Left cardiac atrium (tissue), 4 donors: Measurements from ENCODE around the gene ORC5. TPM values are rescaled to one million over a fixed set of nuclear protein-coding genes. Genes with fewer than 3 reads are reported as not detected.
A peak's percentile ranks its signal among the peaks of the same experiment; 100 is the strongest.
"Not testable (repeated sequence)": the region's sequence is repeated elsewhere in the genome, so short reads cannot be mapped to it uniquely, and the experiment has no call there.

Experiments used
- ATAC-seq, 2 donors: fragments of 200-7000 bp; cut with Tn5 transposase; one replicate each; pipeline ENCODE4 v1.9.1; 2020; ENCODE audit warnings: mild to moderate bottlenecking in 2 of 2, moderate library complexity in 2 of 2
- DNase-seq: peaks from one replicate; pipeline ENCODE4 v3.0.0-alpha.2; 2020
- intact Hi-C, 2 donors: fragments of 100-400 bp; cut with DNase I; formaldehyde crosslinking; loops; one replicate each; pipeline versions ENCODE4 v1.14.1 to v1.15.1; 2022 to 2023
- long read RNA-seq: library from polyadenylated mRNA; unstranded; transcript quantifications from one replicate; pipeline ENCODE4 v2.0.0, GENCODE V29; 2021
- total RNA-seq, 2 donors: library from RNA; stranded (reverse); fragmentation: NEBNext Ultra II Directional; extraction: Animal tissue kit (Norgen Biotek cat#: 25700); gene quantifications; one replicate each; pipeline ENCODE4 v1.2.1, GENCODE V29; 2021
- donor health status: DM: no; HTN: yes; CAD: no.
- donor health status: DM: no; HTN: yes; CAD: no; lungs with severe emphysema.
- donor health status: DM: yes; HTN: yes; CAD: no.
- donor health status: Dilated cardiomyopathy.

Gene ORC5
- total RNA-seq = 10 to 100 TPM; 10.0 to 10.5 TPM
- long read RNA-seq, transcript ORC5-201 (14 exons, 1,958 nt) = major isoform, 6 of 9 reads
- long read RNA-seq, partial matches to known transcripts = 0 of 9 reads
- long read RNA-seq, other reads (novel, unspliced or antisense) = 2 of 9 reads

- DNase-seq (peak; percentile 85), ATAC-seq (peak; percentile 100)
- intact Hi-C loops = no loop called here
Measured at GRCh38 chr7:104207731-104208420, at the start of gene ORC5. Gene ORC5, minus strand, starts transcription at chr7:104208013. Its CDS starts 109 bp downstream, at chr7:104207904.

- intact Hi-C loops = no loop called here
- ATAC-seq = no peak
Measured at GRCh38 chr7:104255616-104256015, 47.8 kb upstream of the ORC5 start.

GRCh38 chr7:104255194-104255593, 47.4 kb upstream of the ORC5 start:
- ATAC-seq (no peak), DNase-seq (no peak)
- intact Hi-C loops = no loop called here

More at GRCh38 chr7:104255616-104256015, 47.8 kb upstream of the ORC5 start:
- DNase-seq = no peak

GRCh38 chr7:104254696-104255095, 46.9 kb upstream of the ORC5 start:
- DNase-seq = no peak
- ATAC-seq = no peak
- intact Hi-C loops = no loop called here

GRCh38 chr7:104252409-104253134, 44.8 kb upstream of the ORC5 start:
- ATAC-seq = peak in 1 of 2 donors; percentile 38
- intact Hi-C loops = no loop called here
- no peak for DNase-seq

- intact Hi-C loops = no loop called here
- no peak for DNase-seq
- ATAC-seq = no peak
Measured at GRCh38 chr7:104242638-104243037, 34.8 kb upstream of the ORC5 start.

- DNase-seq = no peak
- intact Hi-C loops = no loop called here
- ATAC-seq = no peak
Measured at GRCh38 chr7:104241538-104242209, 33.9 kb upstream of the ORC5 start.

- intact Hi-C loops = no loop called here
Measured at GRCh38 chr7:104241135-104241534, 33.3 kb upstream of the ORC5 start.

GRCh38 chr7:104240401-104240800, 32.6 kb upstream of the ORC5 start:
- intact Hi-C loops = no loop called here
- DNase-seq (no peak), ATAC-seq (no peak)

More at GRCh38 chr7:104241135-104241534, 33.3 kb upstream of the ORC5 start:
- no peak for DNase-seq
- ATAC-seq = no peak

- intact Hi-C loops = loop anchor here in 1 of 2 donors (5.0 to 10.0 kb wide), 2 partner anchors 612 to 680 kb away; no protein-coding TSS in a partner anchor
- not testable (repeated sequence) for ATAC-seq, DNase-seq
Measured at GRCh38 chr7:104234990-104235389, 27.2 kb upstream of the ORC5 start.

- DNase-seq (peak; percentile 25), ATAC-seq (peak; percentile 68 to 80)
- intact Hi-C loops = loop anchor here in 1 of 2 donors (5.0 to 10.0 kb wide), 2 partner anchors 616 to 683 kb away; no protein-coding TSS in a partner anchor
Measured at GRCh38 chr7:104231054-104232046, 23.5 kb upstream of the ORC5 start.

GRCh38 chr7:104230606-104231005, 22.8 kb upstream of the ORC5 start:
- ATAC-seq (no peak), DNase-seq (no peak)
- intact Hi-C loops = loop anchor here in 1 of 2 donors (5.0 to 10.0 kb wide), 2 partner anchors 617 to 684 kb away; no protein-coding TSS in a partner anchor

GRCh38 chr7:104228442-104228841, 20.6 kb upstream of the ORC5 start:
- intact Hi-C loops = no loop called here
- DNase-seq (no peak), ATAC-seq (no peak)

GRCh38 chr7:104225451-104225850, 17.6 kb upstream of the ORC5 start:
- no peak for ATAC-seq
- intact Hi-C loops = no loop called here
- DNase-seq = no peak

GRCh38 chr7:104217620-104218019, 9.8 kb upstream of the ORC5 start:
- intact Hi-C loops = no loop called here
- DNase-seq (no peak), ATAC-seq (no peak)

GRCh38 chr7:104209063-104209462, 1.2 kb upstream of the ORC5 start:
- intact Hi-C loops = no loop called here
- DNase-seq (no peak), ATAC-seq (no peak)

- ATAC-seq (peak in 1 of 2 donors; percentile 5), DNase-seq (no peak)
- intact Hi-C loops = no loop called here
Measured at GRCh38 chr7:104208421-104208780, 588 bp upstream of the ORC5 start.

GRCh38 chr7:104207348-104207730, 474 bp downstream of the ORC5 start:
- peak; percentile 61 to 67 for ATAC-seq
- no peak for DNase-seq
- intact Hi-C loops = no loop called here
